HL-60 (cell line): ENCODE data around the gene JTB.

Source experiments
- TF ChIP-seq, protein P1 (sequence below): IDR thresholded peaks from one replicate; pipeline ENCODE4 v1.5.1; 2011; ENCODE audit warnings: low read length, control low read depth, inconsistent platforms; ENCODE audit not compliant: insufficient read depth
- TF ChIP-seq, protein P2 (sequence below): IDR thresholded peaks from 2 replicates; pipeline ENCODE4 v1.6.1; 2012; ENCODE audit warnings: low read depth; ENCODE audit not compliant: insufficient replicate concordance

GRCh38 chr1:153963030-153963849, 14.2 kb downstream of the JTB start, which contains the start of gene SLC39A1:
- TF ChIP-seq, protein P1, sequence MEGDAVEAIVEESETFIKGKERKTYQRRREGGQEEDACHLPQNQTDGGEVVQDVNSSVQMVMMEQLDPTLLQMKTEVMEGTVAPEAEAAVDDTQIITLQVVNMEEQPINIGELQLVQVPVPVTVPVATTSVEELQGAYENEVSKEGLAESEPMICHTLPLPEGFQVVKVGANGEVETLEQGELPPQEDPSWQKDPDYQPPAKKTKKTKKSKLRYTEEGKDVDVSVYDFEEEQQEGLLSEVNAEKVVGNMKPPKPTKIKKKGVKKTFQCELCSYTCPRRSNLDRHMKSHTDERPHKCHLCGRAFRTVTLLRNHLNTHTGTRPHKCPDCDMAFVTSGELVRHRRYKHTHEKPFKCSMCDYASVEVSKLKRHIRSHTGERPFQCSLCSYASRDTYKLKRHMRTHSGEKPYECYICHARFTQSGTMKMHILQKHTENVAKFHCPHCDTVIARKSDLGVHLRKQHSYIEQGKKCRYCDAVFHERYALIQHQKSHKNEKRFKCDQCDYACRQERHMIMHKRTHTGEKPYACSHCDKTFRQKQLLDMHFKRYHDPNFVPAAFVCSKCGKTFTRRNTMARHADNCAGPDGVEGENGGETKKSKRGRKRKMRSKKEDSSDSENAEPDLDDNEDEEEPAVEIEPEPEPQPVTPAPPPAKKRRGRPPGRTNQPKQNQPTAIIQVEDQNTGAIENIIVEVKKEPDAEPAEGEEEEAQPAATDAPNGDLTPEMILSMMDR, result no peak
- TF ChIP-seq, protein P2, sequence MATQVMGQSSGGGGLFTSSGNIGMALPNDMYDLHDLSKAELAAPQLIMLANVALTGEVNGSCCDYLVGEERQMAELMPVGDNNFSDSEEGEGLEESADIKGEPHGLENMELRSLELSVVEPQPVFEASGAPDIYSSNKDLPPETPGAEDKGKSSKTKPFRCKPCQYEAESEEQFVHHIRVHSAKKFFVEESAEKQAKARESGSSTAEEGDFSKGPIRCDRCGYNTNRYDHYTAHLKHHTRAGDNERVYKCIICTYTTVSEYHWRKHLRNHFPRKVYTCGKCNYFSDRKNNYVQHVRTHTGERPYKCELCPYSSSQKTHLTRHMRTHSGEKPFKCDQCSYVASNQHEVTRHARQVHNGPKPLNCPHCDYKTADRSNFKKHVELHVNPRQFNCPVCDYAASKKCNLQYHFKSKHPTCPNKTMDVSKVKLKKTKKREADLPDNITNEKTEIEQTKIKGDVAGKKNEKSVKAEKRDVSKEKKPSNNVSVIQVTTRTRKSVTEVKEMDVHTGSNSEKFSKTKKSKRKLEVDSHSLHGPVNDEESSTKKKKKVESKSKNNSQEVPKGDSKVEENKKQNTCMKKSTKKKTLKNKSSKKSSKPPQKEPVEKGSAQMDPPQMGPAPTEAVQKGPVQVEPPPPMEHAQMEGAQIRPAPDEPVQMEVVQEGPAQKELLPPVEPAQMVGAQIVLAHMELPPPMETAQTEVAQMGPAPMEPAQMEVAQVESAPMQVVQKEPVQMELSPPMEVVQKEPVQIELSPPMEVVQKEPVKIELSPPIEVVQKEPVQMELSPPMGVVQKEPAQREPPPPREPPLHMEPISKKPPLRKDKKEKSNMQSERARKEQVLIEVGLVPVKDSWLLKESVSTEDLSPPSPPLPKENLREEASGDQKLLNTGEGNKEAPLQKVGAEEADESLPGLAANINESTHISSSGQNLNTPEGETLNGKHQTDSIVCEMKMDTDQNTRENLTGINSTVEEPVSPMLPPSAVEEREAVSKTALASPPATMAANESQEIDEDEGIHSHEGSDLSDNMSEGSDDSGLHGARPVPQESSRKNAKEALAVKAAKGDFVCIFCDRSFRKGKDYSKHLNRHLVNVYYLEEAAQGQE, result no peak
